Measurements from ENCODE around the gene HECTD4.

- TF ChIP-seq CTCF (conservative IDR thresholded peaks at IDR 0.05; ENCODE audit: low read depth, low read length) (no peak), EZH2phosphoT487 (IDR thresholded peaks at IDR 0.05; ENCODE audit: borderline replicate concordance, low read length) (no peak), EZH2 (IDR thresholded peaks at IDR 0.05; ENCODE audit: low read length, unreplicated experiment) (no peak)
Measured at GRCh38 chr12:112161711-112162110, 220.5 kb downstream of the HECTD4 start.

All from PC-3 (cell line).